Activated CD8-positive, alpha-beta memory T cell treated with anti-CD3 and anti-CD28 coated beads for 24 hours (primary cell): ENCODE measurements around the gene KIF19.

Experiments used
- DNase-seq: peaks from one replicate; pipeline ENCODE4 v3.0.0-alpha.2; 2020

Gene KIF19

GRCh38 chr17:74307984-74308773, 17.8 kb upstream of the KIF19 start:
- DNase-seq: no peak

GRCh38 chr17:74309902-74310301, 16.1 kb upstream of the KIF19 start:
- DNase-seq: no peak

- no peak for DNase-seq
Observed at GRCh38 chr17:74314877-74315276, 11.1 kb upstream of the KIF19 start.

- no peak for DNase-seq
Observed at GRCh38 chr17:74316220-74316619, 9.8 kb upstream of the KIF19 start.

- no peak for DNase-seq
Observed at GRCh38 chr17:74317071-74317470, 9.0 kb upstream of the KIF19 start.

GRCh38 chr17:74318391-74318790, 7.6 kb upstream of the KIF19 start:
- DNase-seq: no peak

- no peak for DNase-seq
Observed at GRCh38 chr17:74324521-74324920, 1.5 kb upstream of the KIF19 start.

- no peak for DNase-seq
Observed at GRCh38 chr17:74325376-74325742, 667 bp upstream of the KIF19 start.

GRCh38 chr17:74326506-74326905, 480 bp downstream of the KIF19 start:
- no peak for DNase-seq

- DNase-seq: no peak
Observed at GRCh38 chr17:74328487-74328886, 2.5 kb downstream of the KIF19 start.

- no peak for DNase-seq
Observed at GRCh38 chr17:74329378-74329777, 3.4 kb downstream of the KIF19 start.

- DNase-seq: no peak
Observed at GRCh38 chr17:74330446-74330845, 4.4 kb downstream of the KIF19 start.

- DNase-seq: no peak
Observed at GRCh38 chr17:74332017-74332650, 6.1 kb downstream of the KIF19 start.

GRCh38 chr17:74332763-74333283, 6.8 kb downstream of the KIF19 start:
- no peak for DNase-seq

GRCh38 chr17:74334393-74335039, 8.5 kb downstream of the KIF19 start:
- no peak for DNase-seq

GRCh38 chr17:74335529-74336062, 9.6 kb downstream of the KIF19 start:
- no peak for DNase-seq

- no peak for DNase-seq
Observed at GRCh38 chr17:74336307-74336706, 10.3 kb downstream of the KIF19 start.

- DNase-seq: no peak
Observed at GRCh38 chr17:74337834-74338500, 11.9 kb downstream of the KIF19 start.

- no peak for DNase-seq
Observed at GRCh38 chr17:74339537-74340195, 13.6 kb downstream of the KIF19 start.

- DNase-seq: no peak
Observed at GRCh38 chr17:74340470-74341023, 14.5 kb downstream of the KIF19 start.

- DNase-seq: no peak
Observed at GRCh38 chr17:74342224-74342623, 16.2 kb downstream of the KIF19 start.

GRCh38 chr17:74343121-74343520, 17.1 kb downstream of the KIF19 start:
- DNase-seq: no peak
